ENCODE results near the gene MLX.
A peak's percentile ranks its signal among the peaks of the same experiment; 100 is the strongest.

MLX gene

GRCh38 chr17:42560246-42560645, 6.7 kb upstream of the MLX start:
- DNase-seq: no peak
- Histone ChIP-seq H3K27me3 (replicated peaks) (no peaks in the 10 kb centered on the region), H3K36me3 (replicated peaks) (peaks cover 11% of the 10 kb centered on the region), H3K27ac (no peak overlapping the region), H3K4me3 (ENCODE audit: low read depth, low read length) (no peak overlapping the region)
- in situ Hi-C loops (cut with HindIII; ENCODE audit: low pct_ligation_motif_present, low sequenced_read_pairs): no loop called here
- TF ChIP-seq CTCF (IDR thresholded peaks at IDR 0.05; ENCODE audit: low read depth, low read length, missing control alignments): no peak

- Histone ChIP-seq H3K4me3 (ENCODE audit: low read depth, low read length) (peak within 1 kb of the TSS; percentile 87), H3K36me3 (replicated peaks) (peaks cover 21% of the 10 kb centered on the region), H3K27me3 (replicated peaks) (no peaks in the 10 kb centered on the region), H3K27ac (peak within 1 kb of the TSS; percentile 81)
- in situ Hi-C loops (cut with HindIII; ENCODE audit: low pct_ligation_motif_present, low sequenced_read_pairs): no loop called here
- DNase-seq: peak; percentile 96
- no peak for TF ChIP-seq CTCF (IDR thresholded peaks at IDR 0.05; ENCODE audit: low read depth, low read length, missing control alignments)
These were observed 5.0 kb upstream of the MLX start, which contains the start of gene COASY for GRCh38 chr17:42561897-42562387. COASY (plus strand) TSS chr17:42562148; CDS start chr17:42562623, 475 bp downstream.

GRCh38 chr17:42562388-42563142, 4.3 kb upstream of the MLX start:
- in situ Hi-C loops (cut with HindIII; ENCODE audit: low pct_ligation_motif_present, low sequenced_read_pairs): no loop called here
- H3K27me3 ChIP-seq (replicated peaks): no peaks in the 10 kb centered on the region
- no peak for DNase-seq

DNA sequence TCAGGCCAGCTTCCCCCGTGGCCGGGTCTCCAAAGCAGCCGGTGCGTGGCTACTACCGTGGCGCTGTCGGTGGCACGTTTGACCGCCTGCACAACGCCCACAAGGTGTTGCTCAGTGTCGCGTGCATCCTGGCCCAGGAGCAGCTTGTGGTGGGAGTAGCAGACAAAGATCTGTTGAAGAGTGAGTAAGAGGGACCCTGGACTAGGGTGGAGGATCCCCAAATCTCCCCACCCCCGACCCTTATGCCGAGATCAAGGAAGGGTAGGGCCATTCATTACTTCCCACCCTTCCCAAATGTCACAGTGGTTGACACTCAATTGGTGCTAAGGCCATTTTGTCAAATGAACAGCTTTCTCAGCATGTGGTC, 3.8 kb upstream of the MLX start:
- H3K27me3 ChIP-seq (replicated peaks): no peaks in the 10 kb centered on the region
- TF ChIP-seq CTCF (IDR thresholded peaks at IDR 0.05; ENCODE audit: low read depth, low read length, missing control alignments): no peak
- in situ Hi-C loops (cut with HindIII; ENCODE audit: low pct_ligation_motif_present, low sequenced_read_pairs): no loop called here
- peak overlapping the region; percentile 81 for H3K27ac ChIP-seq
- peak overlapping the region; percentile 87 for H3K4me3 ChIP-seq (ENCODE audit: low read depth, low read length)
- DNase-seq: no peak
- H3K36me3 ChIP-seq (replicated peaks): peaks cover 21% of the 10 kb centered on the region

More at GRCh38 chr17:42562388-42563142, 4.3 kb upstream of the MLX start:
- peaks cover 21% of the 10 kb centered on the region for H3K36me3 ChIP-seq (replicated peaks)
- TF ChIP-seq CTCF (IDR thresholded peaks at IDR 0.05; ENCODE audit: low read depth, low read length, missing control alignments): no peak
- H3K27ac ChIP-seq: peak overlapping the region; percentile 81
- peak overlapping the region; percentile 87 for H3K4me3 ChIP-seq (ENCODE audit: low read depth, low read length)

GRCh38 chr17:42563543-42563942, 3.4 kb upstream of the MLX start:
- Histone ChIP-seq H3K36me3 (replicated peaks) (peaks cover 24% of the 10 kb centered on the region), H3K4me3 (ENCODE audit: low read depth, low read length) (no peak overlapping the region), H3K27me3 (replicated peaks) (no peaks in the 10 kb centered on the region), H3K27ac (no peak overlapping the region)
- no peak for DNase-seq
- in situ Hi-C loops (cut with HindIII; ENCODE audit: low pct_ligation_motif_present, low sequenced_read_pairs): no loop called here
- no peak for TF ChIP-seq CTCF (IDR thresholded peaks at IDR 0.05; ENCODE audit: low read depth, low read length, missing control alignments)

Data from brain microvascular endothelial cell (primary cell).